Urinary bladder (tissue), 4 donors: ENCODE results near the gene ACYP2. TPM values are rescaled to one million over a fixed set of nuclear protein-coding genes. Genes with fewer than 3 reads are reported as not detected.
"Not testable (repeated sequence)": the region's sequence is repeated elsewhere in the genome, so short reads cannot be mapped to it uniquely, and the experiment has no call there.

ENCODE experiments used
- DNase-seq: peaks from one replicate; pipeline ENCODE4 v3.0.0-alpha.2; 2015; ENCODE audit errors: extremely low spot score
- H3K27ac ChIP-seq: one replicate; pipeline ENCODE4 v1.5.1; 2013; ENCODE audit warnings: low read depth, mild to moderate bottlenecking, moderate library complexity
- H3K36me3 ChIP-seq: one replicate; pipeline ENCODE4 v1.6.1; 2013; ENCODE audit warnings: mild to moderate bottlenecking, moderate library complexity; ENCODE audit not compliant: insufficient read depth
- H3K4me1 ChIP-seq: one replicate; pipeline ENCODE4 v1.6.1; 2013; ENCODE audit warnings: mild to moderate bottlenecking, moderate library complexity; ENCODE audit not compliant: insufficient read depth
- H3K4me3 ChIP-seq: one replicate; pipeline ENCODE4 v1.5.1; 2013; ENCODE audit warnings: low read depth, low read length
- WGBS: extraction: QIAGEN DNeasy Blood & Tissue Kit; methylation state at CpG from one replicate; pipeline ENCODE4 v1.1.7; 2013; 5-methylcytosine and 5-hydroxymethylcytosine counted together
- polyA plus RNA-seq: library from polyadenylated mRNA; stranded (reverse); fragments of 200-250 nt; gene quantifications from one replicate; pipeline ENCODE4 v1.2.3, GENCODE V29; 2013
- total RNA-seq: library from RNA; depleted of rRNA; stranded (reverse); fragments of >200 nt; gene quantifications from one replicate; pipeline ENCODE4 v1.2.3, GENCODE V29; 2014
- donor health status: healthy with polysubstance abuse.
- donor health status: healthy.

Gene ACYP2
- total RNA-seq, result 28.1 TPM
- 25.0 TPM for polyA plus RNA-seq

DNA sequence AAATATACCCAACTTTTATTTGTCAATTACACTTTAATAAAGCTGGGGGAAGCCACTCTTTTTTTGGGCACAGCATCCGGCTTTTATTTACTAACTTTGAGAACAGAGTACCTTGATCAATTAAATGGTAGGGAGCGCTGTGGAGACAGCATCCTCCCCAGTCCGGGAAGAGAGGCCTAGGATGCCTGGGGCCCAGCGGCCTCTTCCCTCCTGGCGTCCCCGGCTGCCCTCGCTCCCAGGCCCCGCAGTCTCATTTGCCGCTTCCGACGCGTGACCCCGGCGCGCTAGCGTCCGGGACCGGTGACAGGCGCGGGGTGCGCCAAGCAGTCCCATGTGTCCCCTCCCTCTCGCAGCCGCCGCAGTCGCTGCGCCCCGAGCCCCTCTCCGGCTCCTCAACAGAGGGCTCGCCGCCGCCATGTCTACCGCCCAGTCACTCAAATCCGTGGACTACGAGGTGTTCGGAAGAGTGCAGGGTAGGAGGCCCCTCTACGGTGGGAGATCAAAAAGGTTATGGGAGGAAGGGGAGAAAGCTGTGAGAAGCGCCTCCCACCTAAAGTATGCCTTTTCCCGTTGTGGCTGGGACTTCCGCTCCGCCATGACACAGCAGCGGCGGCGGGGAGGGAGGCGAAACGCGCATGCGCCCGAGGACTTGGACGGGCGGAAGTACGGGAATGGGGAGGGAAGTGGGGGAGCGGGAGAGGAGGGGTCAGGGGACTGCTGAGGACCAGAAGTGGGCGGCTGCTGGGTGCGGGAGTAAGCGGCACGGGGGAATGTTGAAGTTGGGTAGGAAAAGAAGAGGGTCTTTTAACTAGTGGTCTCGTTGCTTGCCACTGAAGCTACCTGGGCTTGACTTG lies at the start of gene ACYP2:
Gene ACYP2 (plus strand): TSS at position 332 of the 854 bp plus-strand sequence.
- Histone ChIP-seq H3K36me3 (no peaks in the 10 kb centered on the region), H3K4me1 (no peaks in the 10 kb centered on the region), H3K27ac (peak within 1 kb of the TSS; percentile 100), H3K4me3 (peak within 1 kb of the TSS; percentile 57)
- DNase-seq, result peak; percentile 94
- under 1% methylated on average over 57 of the region's 57 CpGs for WGBS

DNA sequence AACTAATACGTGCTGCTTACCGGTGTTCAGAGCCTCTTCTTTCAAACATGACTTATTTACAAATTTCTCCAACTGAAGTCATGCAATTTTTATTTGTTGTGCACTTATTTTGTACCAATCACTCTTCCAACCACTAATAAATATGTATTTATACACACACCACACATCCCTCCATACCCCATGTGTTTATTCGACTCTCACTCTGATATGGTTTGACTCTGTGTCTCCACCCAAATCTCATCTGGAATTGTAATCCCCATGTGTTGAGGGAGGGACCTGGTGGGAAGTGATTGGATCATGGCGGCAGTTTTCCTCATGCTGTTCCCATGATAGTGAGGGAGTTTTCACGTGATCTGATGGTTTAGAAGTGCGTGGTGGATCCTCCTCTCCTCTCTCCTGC lies 49.5 kb upstream of the ACYP2 start:
- Histone ChIP-seq H3K36me3 (no peaks in the 10 kb centered on the region), H3K27ac (no peak overlapping the region), H3K4me3 (no peak overlapping the region), H3K4me1 (no peaks in the 10 kb centered on the region)
- 70% methylated on average over 6 of the region's 6 CpGs for WGBS
- no peak for DNase-seq

DNA sequence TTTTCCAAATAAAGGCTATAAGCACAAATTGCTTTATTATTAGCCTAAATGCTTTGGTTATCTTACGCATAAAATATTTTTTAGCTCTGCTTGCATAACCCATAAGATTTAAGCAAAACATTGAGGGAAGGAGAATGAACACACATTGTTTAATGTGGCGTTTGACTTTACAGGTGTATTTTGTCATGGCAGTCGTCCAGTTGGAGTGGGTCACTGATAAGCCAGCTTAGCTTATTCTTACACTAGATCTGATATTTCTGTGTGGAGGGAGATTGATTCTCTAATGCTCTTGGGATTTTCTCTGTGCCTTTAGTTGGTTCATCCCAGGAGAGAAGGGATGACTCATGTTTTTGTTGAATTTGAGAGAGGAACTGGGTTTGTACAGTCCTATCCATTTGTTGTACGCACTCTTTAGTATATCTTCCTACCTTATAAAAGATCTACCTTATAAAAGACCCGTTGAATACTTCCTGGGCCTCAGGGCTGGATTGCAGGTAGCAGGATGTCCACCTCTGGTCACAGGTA lies 47.5 kb upstream of the ACYP2 start:
- DNase-seq, result no peak
- Histone ChIP-seq H3K4me1 (no peaks in the 10 kb centered on the region), H3K4me3 (no peak overlapping the region), H3K27ac (no peak overlapping the region), H3K36me3 (no peaks in the 10 kb centered on the region)
- 40% methylated on average over 5 of the region's 5 CpGs for WGBS

DNA sequence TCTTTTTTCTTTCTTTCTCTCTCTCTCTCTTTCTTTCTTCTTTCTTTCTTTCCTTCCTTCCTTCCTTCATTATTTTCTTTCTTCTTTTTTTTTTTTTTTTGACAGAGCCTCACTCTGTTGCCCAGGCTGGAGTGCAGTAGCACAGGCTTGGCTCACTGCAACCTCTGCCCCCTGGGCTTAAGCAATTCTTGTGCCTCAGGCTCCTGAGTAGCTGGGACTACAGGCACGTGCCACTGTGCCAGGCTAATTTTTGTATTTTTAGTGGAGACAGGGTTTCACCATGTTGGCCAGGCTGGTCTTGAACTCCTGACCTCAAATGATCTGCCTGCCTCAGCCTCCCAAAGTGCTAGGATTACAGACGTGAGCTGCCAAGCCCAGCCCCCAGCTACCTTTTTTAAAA lies 42.9 kb upstream of the ACYP2 start:
- H3K36me3 ChIP-seq, DNase-seq, H3K4me3 ChIP-seq, H3K27ac ChIP-seq, H3K4me1 ChIP-seq: not testable (repeated sequence)
- 77% methylated on average over 2 of the region's 2 CpGs for WGBS

DNA sequence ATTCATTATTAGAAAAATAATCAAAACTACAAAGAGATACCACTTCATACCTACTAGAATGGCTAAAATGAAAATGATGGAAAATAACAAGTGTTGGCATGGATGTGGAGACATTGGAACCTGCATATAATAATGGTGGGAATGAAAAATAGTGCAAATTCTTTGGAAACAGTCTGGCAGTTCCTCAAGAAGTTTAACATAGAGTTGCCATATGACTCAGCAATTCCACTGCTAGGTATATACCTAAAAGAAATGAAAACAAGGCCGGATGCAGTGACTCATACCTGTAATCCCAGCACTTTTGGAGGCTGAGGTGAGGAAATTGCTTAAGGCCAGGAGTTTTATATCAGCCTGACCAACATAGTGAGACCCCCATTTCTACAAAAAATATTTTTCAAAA lies 41.6 kb upstream of the ACYP2 start:
- DNase-seq, result no peak
- Histone ChIP-seq H3K27ac (no peak overlapping the region), H3K36me3 (no peaks in the 10 kb centered on the region), H3K4me1 (no peaks in the 10 kb centered on the region), H3K4me3 (no peak overlapping the region)
- WGBS, result 83% methylated on average over 1 of the region's 1 CpG

DNA sequence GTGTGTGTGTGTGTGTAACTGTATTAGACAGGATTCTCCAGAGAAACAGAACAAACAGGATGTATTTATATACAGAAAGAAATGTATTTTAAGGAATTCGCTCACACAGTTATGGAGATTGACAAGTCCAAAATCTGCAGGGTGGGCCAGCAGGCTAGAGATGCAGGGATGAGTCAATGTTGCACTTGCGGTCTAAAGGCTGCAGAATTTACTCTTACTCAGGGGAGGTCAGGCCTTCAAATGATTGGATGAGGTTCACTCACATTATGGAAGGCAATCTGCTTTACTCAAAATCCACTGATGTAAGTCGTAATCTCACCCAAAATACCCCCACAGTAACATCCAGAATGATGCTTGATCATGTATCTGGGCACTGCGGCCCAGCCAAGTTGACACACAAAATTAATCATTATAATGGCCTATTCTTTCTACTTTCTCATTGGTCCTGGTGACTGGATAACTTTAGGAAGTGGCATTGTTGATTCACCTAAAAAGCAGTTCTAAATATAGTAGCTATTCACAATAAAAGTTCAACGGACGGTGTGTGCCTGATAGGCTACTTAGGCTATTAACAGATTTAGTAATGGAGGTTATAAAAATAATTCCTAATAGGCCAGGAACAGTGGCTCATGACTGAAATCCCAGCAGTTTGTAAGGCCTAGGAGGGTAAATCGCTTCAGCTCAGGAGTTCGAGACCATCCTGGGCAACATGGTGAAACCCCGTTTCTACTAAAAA lies 40.6 kb upstream of the ACYP2 start:
- 93% methylated on average over 9 of the region's 9 CpGs for WGBS
- no peak overlapping the region for H3K4me3 ChIP-seq
- H3K4me1 ChIP-seq, result no peaks in the 10 kb centered on the region
- H3K36me3 ChIP-seq, result peaks cover under 1% of the 10 kb centered on the region
- DNase-seq, result no peak
- H3K27ac ChIP-seq, result no peak overlapping the region

DNA sequence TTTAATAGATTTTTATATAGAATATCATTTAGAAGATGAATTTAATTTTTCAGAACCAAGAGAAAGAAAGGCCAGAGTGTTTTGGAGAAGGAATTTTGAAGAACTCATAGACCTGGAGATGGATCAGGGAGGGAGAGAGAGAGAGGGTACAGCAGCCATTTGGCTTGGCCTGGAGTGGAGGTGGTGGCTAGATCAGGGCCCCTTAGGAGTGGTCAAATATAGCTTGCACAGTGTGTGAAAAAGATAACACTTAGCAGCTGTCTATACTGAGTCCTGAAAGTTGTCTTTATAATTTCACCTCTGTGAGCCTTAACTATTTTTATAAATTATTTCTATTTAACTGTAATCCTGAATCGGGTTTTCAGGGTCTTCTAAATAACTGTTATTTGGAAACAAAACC lies 38.8 kb upstream of the ACYP2 start:
- H3K36me3 ChIP-seq, result peaks cover 3% of the 10 kb centered on the region
- H3K4me1 ChIP-seq, result no peaks in the 10 kb centered on the region
- no peak overlapping the region for H3K27ac ChIP-seq
- H3K4me3 ChIP-seq, result no peak overlapping the region
- no peak for DNase-seq
- 91% methylated on average over 1 of the region's 1 CpG for WGBS

DNA sequence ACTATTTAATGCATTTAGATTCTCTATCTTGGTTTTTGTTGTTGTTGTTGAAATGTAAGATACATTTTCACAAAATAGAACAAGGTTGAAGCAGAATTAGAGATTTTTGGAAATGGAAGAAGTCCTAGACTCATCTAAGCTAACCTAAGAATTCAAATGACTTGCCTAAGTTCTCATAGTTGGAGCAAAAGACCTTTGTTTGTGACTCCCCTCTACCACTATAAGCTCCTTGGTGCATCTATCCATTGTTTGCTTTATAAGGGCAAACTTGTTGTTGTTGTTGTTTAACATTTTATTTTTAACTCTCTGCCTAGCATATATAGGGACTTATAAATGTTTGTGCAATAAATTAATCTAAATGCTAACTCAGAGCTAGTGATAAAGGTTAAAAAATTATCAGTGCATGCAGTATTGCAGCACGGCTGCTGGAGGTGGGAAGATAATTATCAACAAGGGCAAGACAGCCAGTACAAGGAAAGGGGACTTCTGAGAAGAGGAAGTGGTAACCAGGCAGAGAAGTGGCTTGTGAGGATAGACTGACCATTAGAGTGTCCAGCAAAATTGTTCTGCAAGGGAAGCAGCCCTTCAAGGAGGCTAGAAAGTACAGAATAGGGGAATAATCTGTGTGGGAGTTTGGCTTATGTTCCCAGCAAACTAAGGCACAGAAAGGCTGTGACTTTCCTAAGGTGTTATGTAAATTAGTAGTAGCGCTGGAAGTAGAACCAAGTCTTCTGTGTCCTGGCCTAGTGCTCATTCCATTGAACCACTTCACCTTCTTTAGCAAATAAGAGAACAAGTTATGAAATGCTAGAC lies 38.1 kb upstream of the ACYP2 start:
- peaks cover 3% of the 10 kb centered on the region for H3K36me3 ChIP-seq
- no peaks in the 10 kb centered on the region for H3K4me1 ChIP-seq
- 83% methylated on average over 2 of the region's 2 CpGs for WGBS
- no peak for DNase-seq
- no peak overlapping the region for H3K27ac ChIP-seq
- H3K4me3 ChIP-seq, result no peak overlapping the region

DNA sequence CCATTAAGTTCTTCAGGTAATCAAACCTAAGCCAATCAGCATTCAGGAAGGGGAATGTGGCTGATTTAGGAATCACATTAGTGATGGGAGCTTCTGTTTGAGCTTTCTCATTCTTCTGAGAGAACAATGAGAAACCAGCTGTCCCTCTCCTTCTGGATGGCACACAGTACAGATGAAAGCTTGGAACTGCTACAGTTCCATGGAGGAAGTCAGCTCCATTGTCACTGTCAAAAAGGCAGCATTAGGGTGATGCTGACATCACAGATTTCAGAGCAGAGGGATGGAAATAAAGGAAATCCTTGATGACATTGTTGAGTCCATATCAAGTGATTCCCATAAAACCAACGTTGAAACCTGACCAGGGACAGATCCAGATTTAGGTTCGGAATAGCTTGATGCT lies 36.1 kb upstream of the ACYP2 start:
- peaks cover 3% of the 10 kb centered on the region for H3K36me3 ChIP-seq
- H3K4me1 ChIP-seq, result no peaks in the 10 kb centered on the region
- H3K4me3 ChIP-seq, result no peak overlapping the region
- WGBS, result 67% methylated on average over 2 of the region's 2 CpGs
- no peak overlapping the region for H3K27ac ChIP-seq
- no peak for DNase-seq

DNA sequence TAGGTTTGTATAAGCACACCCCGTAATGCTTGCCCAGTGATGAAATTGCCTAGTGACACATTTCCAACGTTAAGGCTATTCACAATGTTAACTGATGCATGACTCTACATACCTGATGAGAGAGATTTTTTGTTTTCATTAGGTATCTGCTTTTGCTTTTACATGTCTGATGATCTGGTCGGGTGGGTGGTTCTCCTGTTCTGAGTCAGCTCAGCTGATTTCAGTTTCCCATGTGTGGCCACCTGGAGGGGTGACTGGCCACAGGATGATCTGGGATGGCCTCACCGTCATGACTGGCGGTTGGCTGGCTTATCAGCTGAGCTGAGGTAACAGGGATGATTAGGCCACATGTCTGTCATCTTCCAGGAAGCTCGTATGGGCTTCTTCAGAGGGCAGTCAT lies 33.8 kb upstream of the ACYP2 start:
- peaks cover 3% of the 10 kb centered on the region for H3K36me3 ChIP-seq
- no peaks in the 10 kb centered on the region for H3K4me1 ChIP-seq
- H3K4me3 ChIP-seq, result no peak overlapping the region
- no peak overlapping the region for H3K27ac ChIP-seq
- no peak for DNase-seq
- WGBS, result 86% methylated on average over 6 of the region's 6 CpGs

DNA sequence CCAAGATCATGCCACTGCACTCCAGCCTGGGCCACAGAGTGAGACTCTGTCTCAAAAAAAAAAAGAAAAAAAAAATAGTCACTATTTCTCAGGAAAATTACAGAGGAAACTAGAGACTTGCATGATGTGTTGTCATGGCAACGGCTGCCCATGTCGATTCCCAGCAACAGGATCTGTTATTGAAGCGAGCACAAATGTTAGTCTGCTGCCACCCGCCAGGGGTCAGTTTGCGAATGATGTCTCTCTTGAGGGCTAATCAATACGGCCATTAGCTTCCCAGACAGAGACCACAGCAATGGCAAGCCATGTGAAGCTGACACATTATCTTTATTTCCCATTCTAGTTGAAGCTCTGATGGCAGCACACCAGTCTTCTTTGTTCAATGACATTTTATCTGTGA lies 32.4 kb upstream of the ACYP2 start:
- no peaks in the 10 kb centered on the region for H3K4me1 ChIP-seq
- no peak for DNase-seq
- H3K36me3 ChIP-seq, result peaks cover 3% of the 10 kb centered on the region
- 88% methylated on average over 6 of the region's 6 CpGs for WGBS
- H3K27ac ChIP-seq, result no peak overlapping the region
- no peak overlapping the region for H3K4me3 ChIP-seq

DNA sequence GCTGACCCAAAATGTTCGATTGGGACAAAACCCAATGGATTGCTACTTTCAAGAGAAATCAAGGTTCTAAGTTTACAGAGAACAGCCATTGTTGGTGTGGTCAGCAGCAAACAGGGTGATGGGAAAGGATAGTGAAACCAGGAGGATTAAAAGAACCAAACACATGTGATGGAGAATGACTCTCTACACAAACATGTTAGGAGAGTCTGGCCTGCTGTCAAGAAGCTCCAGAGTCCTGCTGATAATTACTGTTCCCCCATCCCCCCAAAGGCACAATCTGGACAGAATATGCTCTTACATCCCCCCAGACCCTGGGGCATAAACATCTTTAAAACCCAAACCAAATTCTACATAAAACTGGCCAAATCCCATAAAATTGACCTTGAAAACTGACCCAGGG lies 32.0 kb upstream of the ACYP2 start:
- WGBS, result 69% methylated on average over 1 of the region's 1 CpG
- peaks cover 3% of the 10 kb centered on the region for H3K36me3 ChIP-seq
- H3K27ac ChIP-seq, result no peak overlapping the region
- DNase-seq, result no peak
- H3K4me3 ChIP-seq, result no peak overlapping the region
- no peaks in the 10 kb centered on the region for H3K4me1 ChIP-seq

DNA sequence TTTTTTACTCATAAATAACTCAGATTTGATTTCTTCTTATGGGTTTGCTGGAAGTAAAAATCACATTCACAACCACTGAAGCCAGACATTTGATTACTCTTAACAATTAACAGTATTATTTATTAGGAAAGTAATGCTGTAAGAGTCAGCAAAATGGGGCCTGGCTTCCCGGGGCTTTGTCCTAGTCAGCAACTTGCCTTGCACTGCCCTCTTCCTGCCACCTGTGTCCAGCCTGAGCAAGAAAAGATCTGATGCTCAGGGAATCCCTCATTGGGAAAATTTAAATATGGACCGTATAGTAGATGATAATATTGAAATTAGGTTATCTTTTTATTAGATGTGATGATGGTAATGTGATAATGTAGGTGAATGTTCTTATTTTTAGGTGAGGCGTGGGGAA lies 30.8 kb upstream of the ACYP2 start:
- Histone ChIP-seq H3K36me3 (peaks cover 3% of the 10 kb centered on the region), H3K4me1 (no peaks in the 10 kb centered on the region), H3K27ac (no peak overlapping the region), H3K4me3 (no peak overlapping the region)
- WGBS, result 52% methylated on average over 3 of the region's 3 CpGs
- no peak for DNase-seq
